Activated naive CD4-positive, alpha-beta T cell treated with anti-CD3 and anti-CD28 coated beads, Interleukin-2, amount 50 U/mL, for 72 hours (primary cell): ENCODE data around the gene MSLN. TPM values are rescaled to one million over a fixed set of nuclear protein-coding genes. Genes with fewer than 3 reads are reported as not detected.

Experiments used
- ATAC-seq, 2 donors: fragments of 150-1000 bp; cut with Tn5 transposase; 2 replicates each; pipeline ENCODE4 v1.10.0; 2021; ENCODE audit warnings: mild to moderate bottlenecking in 2 of 2, moderate library complexity in 2 of 2
- DNase-seq, 2 donors: peaks; one replicate each; pipeline ENCODE4 v3.0.0; 2021 to 2022; ENCODE audit warnings: low spot score in 2 of 2
- H3K27ac Mint-ChIP-seq, 2 donors: one replicate each; pipeline ENCODE4 v1.8.0; 2022; ENCODE audit warnings: mild to moderate bottlenecking in 2 of 2, mixed read lengths in 2 of 2
- H3K36me3 Mint-ChIP-seq, 2 donors: one replicate each; pipeline ENCODE4 v1.8.0; 2022; ENCODE audit warnings: mixed read lengths in 2 of 2
- H3K9me3 Mint-ChIP-seq, 2 donors: one replicate each; pipeline ENCODE4 v1.8.0; 2022; ENCODE audit warnings: mixed read lengths in 2 of 2
- total RNA-seq, 2 donors: library from RNA; stranded (reverse); gene quantifications; one replicate each; pipeline ENCODE4 v1.2.3, GENCODE V29; 2022

MSLN gene
- total RNA-seq, 2 donors from 2014 or later: not detected

DNA sequence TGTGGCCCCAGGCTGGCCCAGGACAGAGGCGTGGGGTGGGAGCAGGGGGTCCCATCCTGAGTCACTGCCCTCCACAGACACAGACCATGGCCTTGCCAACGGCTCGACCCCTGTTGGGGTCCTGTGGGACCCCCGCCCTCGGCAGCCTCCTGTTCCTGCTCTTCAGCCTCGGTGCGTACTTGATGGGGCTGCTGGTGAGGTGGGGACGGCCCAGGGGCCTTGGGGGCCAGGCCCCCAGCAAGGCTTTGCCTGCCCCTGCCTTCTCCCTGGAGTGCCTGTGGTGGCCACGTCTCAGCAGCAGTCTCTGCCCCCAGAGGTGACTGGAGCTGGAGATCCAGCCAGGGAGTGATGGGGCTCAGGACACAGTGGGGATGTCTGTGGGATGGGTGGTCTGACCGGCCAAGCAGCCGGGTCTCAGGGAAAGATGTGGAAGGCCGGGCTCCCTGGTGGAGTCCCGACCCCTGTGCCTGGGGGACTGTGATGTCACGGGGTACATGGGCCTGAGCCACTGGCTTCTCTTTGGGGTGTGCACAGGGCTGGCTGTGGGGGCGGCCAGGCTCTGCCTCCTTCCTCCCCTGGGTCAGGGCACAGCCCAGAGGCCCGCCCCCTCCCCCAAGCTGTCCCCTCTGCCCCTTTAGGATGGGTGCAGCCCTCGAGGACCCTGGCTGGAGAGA is 2.2 kb downstream of the MSLN start:
- H3K36me3 Mint-ChIP-seq: no peaks in the 10 kb centered on the region
- peak in 1 of 2 donors; percentile 23 for ATAC-seq
- no peak overlapping the region for H3K27ac Mint-ChIP-seq
- no peaks in the 10 kb centered on the region for H3K9me3 Mint-ChIP-seq
- DNase-seq: no peak

- ATAC-seq (no peak), DNase-seq (no peak)
- H3K9me3 Mint-ChIP-seq: no peaks in the 10 kb centered on the region
- H3K27ac Mint-ChIP-seq: no peak overlapping the region
- H3K36me3 Mint-ChIP-seq: no peaks in the 10 kb centered on the region
Observed at GRCh38 chr16:763369-764183, 3.0 kb downstream of the MSLN start.

GRCh38 chr16:764184-764750 is 3.7 kb downstream of the MSLN start:
- Mint-ChIP-seq H3K36me3 (no peaks in the 10 kb centered on the region), H3K27ac (no peak overlapping the region), H3K9me3 (no peaks in the 10 kb centered on the region)
- no peak for DNase-seq
- no peak for ATAC-seq

DNA sequence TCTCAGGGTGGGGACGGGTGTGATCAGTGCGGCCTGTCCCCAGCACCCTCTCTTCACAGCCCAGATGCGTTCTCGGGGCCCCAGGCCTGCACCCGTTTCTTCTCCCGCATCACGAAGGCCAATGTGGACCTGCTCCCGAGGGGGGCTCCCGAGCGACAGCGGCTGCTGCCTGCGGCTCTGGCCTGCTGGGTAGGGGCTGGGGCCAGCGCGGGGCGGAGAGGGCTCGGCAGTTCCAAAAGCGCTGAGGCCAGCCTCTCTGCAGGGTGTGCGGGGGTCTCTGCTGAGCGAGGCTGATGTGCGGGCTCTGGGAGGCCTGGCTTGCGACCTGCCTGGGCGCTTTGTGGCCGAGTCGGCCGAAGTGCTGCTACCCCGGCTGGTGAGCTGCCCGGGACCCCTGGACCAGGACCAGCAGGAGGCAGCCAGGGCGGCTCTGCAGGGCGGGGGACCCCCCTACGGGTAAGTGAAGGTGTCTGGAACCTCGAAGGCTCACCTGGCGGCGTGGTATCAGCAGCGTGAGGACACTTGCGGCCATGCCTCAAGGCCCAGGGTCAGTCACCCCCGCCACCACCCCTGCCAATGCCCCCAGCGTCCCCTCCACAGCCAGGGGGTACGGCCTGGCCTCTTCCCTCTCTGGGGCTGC is 4.4 kb downstream of the MSLN start:
- Mint-ChIP-seq H3K36me3 (no peaks in the 10 kb centered on the region), H3K9me3 (no peaks in the 10 kb centered on the region), H3K27ac (no peak overlapping the region)
- no peak for DNase-seq
- ATAC-seq: no peak

DNA sequence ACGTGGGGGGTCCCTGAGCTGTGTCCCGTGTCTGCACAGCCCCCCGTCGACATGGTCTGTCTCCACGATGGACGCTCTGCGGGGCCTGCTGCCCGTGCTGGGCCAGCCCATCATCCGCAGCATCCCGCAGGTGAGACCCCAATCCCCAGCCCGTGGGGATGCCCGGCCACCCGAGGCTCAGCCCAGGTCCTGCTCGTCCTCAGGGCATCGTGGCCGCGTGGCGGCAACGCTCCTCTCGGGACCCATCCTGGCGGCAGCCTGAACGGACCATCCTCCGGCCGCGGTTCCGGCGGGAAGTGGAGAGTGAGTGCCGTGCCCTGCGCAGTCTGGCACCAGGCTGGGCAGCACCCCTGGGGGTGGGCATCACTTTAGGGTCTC is 4.9 kb downstream of the MSLN start:
- Mint-ChIP-seq H3K27ac (no peak overlapping the region), H3K36me3 (no peaks in the 10 kb centered on the region), H3K9me3 (no peaks in the 10 kb centered on the region)
- no peak for ATAC-seq
- no peak for DNase-seq

DNA sequence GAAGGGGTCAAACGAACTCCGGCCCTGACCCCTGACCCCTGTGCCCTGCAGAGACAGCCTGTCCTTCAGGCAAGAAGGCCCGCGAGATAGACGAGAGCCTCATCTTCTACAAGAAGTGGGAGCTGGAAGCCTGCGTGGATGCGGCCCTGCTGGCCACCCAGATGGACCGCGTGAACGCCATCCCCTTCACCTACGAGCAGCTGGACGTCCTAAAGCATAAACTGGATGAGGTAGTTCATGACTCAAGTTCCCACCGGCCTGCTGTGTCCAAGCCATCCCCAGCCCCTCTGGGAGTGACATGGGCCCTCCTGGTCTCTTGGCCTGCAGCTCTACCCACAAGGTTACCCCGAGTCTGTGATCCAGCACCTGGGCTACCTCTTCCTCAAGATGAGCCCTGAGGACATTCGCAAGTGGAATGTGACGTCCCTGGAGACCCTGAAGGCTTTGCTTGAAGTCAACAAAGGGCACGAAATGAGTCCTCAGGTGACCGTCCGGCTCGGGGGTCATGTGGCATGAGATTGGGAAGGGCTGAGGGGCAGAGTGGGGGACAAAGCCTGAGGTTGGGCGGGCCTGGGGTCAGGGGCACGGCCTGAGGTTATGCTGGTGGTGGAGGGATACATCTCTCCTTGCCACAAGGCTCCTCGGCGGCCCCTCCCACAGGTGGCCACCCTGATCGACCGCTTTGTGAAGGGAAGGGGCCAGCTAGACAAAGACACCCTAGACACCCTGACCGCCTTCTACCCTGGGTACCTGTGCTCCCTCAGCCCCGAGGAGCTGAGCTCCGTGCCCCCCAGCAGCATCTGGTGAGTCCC is 5.7 kb downstream of the MSLN start:
- Mint-ChIP-seq H3K36me3 (no peaks in the 10 kb centered on the region), H3K27ac (no peak overlapping the region), H3K9me3 (no peaks in the 10 kb centered on the region)
- DNase-seq (no peak), ATAC-seq (no peak)

GRCh38 chr16:766820-767640 is 6.5 kb downstream of the MSLN start:
- no peaks in the 10 kb centered on the region for H3K9me3 Mint-ChIP-seq
- no peak for ATAC-seq
- no peaks in the 10 kb centered on the region for H3K36me3 Mint-ChIP-seq
- H3K27ac Mint-ChIP-seq: no peak overlapping the region
- no peak for DNase-seq

DNA sequence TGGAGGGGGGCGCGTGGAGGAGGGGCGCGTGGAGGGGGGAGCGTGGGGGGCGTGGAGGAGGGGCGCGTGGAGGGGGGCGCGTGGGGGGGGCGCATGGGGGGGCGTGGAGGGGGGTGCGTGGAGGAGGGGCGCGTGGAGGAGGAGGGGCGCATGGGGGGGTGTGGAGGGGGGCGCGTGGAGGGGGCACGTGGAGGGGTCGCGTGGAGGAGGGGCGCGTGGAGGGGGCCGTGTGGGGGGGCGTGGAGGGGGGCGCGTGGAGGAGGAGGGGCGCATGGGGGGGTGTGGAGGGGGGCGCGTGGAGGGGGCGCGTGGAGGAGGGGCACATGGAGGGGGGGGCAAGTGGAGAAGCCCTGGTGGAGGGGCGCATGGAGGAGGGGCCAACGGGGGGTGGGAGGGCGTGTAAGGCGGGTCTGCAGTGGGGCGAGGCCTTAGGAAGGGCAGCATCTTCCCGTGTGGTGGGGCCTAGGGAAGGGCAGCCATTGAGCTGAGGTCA is 7.3 kb downstream of the MSLN start:
- ATAC-seq (no peak), DNase-seq (no peak)
- Mint-ChIP-seq H3K36me3 (no peaks in the 10 kb centered on the region), H3K9me3 (no peaks in the 10 kb centered on the region), H3K27ac (no peak overlapping the region)

DNA sequence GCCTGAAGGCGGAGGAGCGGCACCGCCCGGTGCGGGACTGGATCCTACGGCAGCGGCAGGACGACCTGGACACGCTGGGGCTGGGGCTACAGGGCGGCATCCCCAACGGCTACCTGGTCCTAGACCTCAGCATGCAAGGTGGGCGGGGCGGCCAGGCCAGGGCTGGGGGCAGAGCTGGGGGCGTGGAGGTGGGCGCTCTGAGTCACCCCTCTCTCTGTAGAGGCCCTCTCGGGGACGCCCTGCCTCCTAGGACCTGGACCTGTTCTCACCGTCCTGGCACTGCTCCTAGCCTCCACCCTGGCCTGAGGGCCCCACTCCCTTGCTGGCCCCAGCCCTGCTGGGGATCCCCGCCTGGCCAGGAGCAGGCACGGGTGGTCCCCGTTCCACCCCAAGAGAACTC is 7.9 kb downstream of the MSLN start:
- H3K9me3 Mint-ChIP-seq: no peaks in the 10 kb centered on the region
- DNase-seq (no peak), ATAC-seq (peak in 1 of 2 donors; percentile 11)
- H3K36me3 Mint-ChIP-seq: no peaks in the 10 kb centered on the region
- H3K27ac Mint-ChIP-seq: no peak overlapping the region

DNA sequence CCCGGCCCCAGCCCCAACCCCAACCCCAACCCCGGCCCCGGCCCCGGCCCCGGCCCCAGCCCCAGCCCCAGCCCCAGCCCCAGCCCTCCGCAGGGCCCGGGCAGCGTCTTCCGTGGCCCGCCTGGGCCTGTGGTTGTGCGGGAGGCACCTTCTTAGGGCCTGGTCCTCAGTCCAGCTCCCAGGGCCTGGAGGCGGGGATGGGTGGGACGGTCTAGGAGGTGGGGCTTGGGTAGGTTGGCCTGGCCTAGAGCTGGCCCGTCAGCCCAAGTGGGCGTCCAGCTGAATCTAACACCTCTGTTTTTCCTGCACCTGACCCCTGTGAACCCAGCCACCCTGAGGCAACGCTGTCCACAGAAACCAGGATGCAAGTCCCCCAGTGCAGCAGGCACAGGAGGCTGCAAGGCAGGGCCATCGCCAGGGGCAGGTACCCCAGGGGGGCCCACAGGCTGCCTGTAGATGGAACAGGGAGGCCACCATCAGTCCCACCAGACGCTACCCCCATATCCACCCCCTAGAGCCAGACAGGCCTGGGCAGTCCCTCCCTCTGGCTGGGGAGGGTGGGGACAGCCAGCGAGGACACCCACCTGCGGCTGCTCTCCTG is 8.8 kb downstream of the MSLN start:
- Mint-ChIP-seq H3K36me3 (no peaks in the 10 kb centered on the region), H3K9me3 (no peaks in the 10 kb centered on the region), H3K27ac (no peak overlapping the region)
- ATAC-seq (no peak), DNase-seq (no peak)

DNA sequence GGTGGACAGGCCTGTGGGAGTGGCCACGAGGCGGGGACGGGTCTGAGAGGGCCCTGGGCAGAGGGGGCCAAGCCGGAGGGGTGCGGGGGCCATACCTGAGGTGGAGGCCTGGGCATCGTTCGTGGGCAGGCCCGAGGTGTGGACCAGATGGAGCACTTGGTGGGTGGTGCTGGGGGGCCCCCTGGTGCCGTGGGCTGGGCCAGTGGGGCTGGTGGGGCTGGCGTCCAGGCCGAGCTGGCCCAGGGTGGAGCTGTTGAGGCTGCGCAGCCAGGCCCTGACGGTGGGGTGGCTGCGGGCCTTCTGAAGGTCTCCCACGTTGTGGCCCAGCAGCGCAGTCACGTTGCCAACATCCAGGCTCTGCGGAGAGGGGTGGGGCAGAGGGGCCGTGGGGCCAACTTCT is 9.4 kb downstream of the MSLN start:
- H3K27ac Mint-ChIP-seq: no peak overlapping the region
- no peaks in the 10 kb centered on the region for H3K9me3 Mint-ChIP-seq
- no peaks in the 10 kb centered on the region for H3K36me3 Mint-ChIP-seq
- no peak for ATAC-seq
- DNase-seq: no peak

DNA sequence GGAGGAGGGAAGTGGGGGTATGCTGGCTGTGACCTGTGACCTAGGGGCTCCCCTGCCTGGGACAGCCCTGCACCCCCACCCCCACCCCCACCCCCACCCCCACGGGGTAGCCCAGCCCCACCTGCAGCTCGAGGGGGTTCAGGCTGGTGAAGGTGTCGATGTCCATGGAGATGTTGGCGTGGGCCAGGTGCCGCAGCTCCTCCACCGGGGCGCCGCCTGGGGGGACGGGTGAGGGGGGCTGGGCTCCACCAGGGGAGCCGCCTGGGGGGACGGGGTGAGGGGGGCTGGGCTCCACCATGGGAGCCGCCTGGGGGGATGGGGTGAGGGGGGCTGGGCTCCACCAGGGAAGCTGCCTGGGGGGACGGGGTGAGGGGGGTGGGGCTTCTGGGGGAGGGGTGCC is 9.9 kb downstream of the MSLN start:
- DNase-seq: no peak
- Mint-ChIP-seq H3K36me3 (no peaks in the 10 kb centered on the region), H3K9me3 (no peaks in the 10 kb centered on the region), H3K27ac (no peak overlapping the region)
- no peak for ATAC-seq

DNA sequence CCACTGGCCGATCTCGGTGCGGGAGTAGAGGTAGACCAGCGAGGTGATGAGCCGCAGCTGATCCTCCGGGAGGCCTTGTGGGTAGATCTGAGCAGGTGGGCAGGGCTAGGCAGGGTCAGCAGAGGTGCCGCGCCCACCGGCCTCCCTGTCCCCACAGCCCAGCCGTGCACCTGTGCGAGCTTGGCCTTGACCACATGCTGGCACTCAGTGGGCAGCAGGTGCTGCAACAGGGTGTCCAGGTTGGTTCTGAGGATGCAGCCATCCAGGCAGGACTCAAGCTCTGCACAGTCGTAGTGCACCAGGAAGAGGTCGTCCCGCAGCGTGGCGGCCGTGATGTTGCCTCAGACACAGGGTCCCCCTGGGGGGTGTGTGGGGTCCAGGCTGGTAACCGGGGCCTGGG is 12.4 kb downstream of the MSLN start:
- Mint-ChIP-seq H3K36me3 (no peaks in the 10 kb centered on the region), H3K9me3 (no peaks in the 10 kb centered on the region), H3K27ac (no peak overlapping the region)
- DNase-seq (no peak), ATAC-seq (no peak)

DNA sequence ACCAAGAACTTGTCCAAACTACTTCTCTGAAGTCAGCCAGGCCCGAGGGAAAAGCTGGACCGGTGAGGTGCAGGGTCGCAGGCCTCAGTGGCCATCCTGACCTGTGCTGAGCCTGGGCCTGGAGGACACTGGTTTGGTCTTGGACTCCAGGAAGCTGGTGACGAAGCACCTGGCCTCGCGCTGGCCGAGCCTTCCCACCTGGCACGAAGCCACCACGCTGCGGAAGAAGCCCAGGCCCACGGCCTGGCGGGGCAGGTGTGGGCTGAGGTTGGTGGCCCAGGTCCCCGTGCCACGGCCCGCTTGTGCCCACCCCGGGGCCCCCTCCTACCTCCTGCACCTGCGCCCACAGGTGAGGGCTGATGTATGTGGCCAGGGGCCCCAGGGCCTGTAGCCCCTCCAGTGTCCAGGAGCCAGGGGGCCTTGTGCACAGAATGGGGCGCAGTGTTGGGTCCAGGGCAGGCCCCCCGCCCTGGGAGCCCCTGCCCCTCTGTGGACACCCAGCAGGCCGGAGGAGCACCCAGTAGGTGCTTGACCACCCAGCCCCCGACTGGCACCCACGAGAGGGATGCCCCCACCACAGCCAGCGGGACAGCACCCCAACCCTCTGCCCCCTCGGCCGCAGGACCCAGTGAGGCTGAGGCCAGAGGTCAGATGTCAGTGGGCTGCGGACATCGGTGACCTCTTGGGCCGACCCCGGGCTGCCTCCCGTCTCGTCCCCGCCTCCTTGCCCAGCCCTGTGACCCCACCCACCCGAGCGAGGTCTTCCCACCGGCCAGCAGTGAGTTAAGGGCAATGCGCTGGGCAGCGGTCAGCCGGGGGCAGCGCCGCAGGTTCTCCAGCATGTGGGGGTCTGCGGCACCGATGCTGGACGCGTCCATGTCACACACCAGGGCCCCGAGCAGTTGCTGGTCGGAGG is 13.8 kb downstream of the MSLN start:
- Mint-ChIP-seq H3K36me3 (no peaks in the 10 kb centered on the region), H3K9me3 (no peaks in the 10 kb centered on the region), H3K27ac (no peak overlapping the region)
- DNase-seq: no peak
- no peak for ATAC-seq
